ENCODE results near the gene ARHGAP28.
"Not testable (repeated sequence)": the region's sequence is repeated elsewhere in the genome, so short reads cannot be mapped to it uniquely, and the experiment has no call there.

Gene ARHGAP28

DNA sequence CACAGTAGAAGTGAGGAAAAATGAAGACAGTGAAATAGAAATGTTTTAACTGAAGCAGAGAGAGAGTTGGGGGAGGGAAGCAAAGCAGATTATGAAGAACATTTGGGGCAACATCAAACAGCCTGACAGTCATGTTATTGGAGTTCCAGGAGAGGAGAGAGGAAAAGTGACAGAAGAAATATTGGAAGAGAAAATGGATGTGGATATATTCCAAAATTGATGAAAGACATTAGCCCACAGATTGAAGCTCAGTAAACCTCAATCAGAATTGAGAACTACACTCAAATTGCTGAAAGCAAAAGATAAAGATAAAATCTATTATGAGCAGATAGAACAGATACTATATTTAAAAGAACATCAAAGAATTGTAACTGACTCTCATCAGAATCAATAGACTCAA lies 90.8 kb downstream of the ARHGAP28 start:
- H3F3A ChIP-seq (ENCODE audit: control insufficient read depth, insufficient read depth), result no peaks in the 10 kb centered on the region
- H3K4me3 ChIP-seq (ENCODE audit: low read length), result no peak overlapping the region
- H3K4me1 ChIP-seq (ENCODE audit: control insufficient read depth, low read length), result no peaks in the 10 kb centered on the region
- no peak overlapping the region for H3K27ac ChIP-seq (ENCODE audit: low read depth, low read length)
- H3K27me3 ChIP-seq (ENCODE audit: control insufficient read depth, low read length), result no peaks in the 10 kb centered on the region
- no peaks in the 10 kb centered on the region for H3K9me2 ChIP-seq (replicated peaks; ENCODE audit: control insufficient read depth, low read length)
- no peak overlapping the region for H3K4me2 ChIP-seq (ENCODE audit: low read length)
- no peaks in the 10 kb centered on the region for H3K9me3 ChIP-seq (ENCODE audit: control insufficient read depth, insufficient read depth, low read length)
- no peaks in the 10 kb centered on the region for H3K36me3 ChIP-seq (ENCODE audit: control insufficient read depth, low read length)
- H4K20me1 ChIP-seq (ENCODE audit: control insufficient read depth, insufficient read depth, low read depth, low read length), result no peaks in the 10 kb centered on the region
- no peaks in the 10 kb centered on the region for H3K79me2 ChIP-seq (ENCODE audit: control insufficient read depth, low read length)
- TF ChIP-seq, protein P1, sequence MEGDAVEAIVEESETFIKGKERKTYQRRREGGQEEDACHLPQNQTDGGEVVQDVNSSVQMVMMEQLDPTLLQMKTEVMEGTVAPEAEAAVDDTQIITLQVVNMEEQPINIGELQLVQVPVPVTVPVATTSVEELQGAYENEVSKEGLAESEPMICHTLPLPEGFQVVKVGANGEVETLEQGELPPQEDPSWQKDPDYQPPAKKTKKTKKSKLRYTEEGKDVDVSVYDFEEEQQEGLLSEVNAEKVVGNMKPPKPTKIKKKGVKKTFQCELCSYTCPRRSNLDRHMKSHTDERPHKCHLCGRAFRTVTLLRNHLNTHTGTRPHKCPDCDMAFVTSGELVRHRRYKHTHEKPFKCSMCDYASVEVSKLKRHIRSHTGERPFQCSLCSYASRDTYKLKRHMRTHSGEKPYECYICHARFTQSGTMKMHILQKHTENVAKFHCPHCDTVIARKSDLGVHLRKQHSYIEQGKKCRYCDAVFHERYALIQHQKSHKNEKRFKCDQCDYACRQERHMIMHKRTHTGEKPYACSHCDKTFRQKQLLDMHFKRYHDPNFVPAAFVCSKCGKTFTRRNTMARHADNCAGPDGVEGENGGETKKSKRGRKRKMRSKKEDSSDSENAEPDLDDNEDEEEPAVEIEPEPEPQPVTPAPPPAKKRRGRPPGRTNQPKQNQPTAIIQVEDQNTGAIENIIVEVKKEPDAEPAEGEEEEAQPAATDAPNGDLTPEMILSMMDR (IDR thresholded peaks at IDR 0.05; ENCODE audit: low read depth, low read length, poor library complexity, severe bottlenecking), result no peak
- TF ChIP-seq EZH2phosphoT487 (IDR thresholded peaks at IDR 0.05; ENCODE audit: borderline replicate concordance, low read length), result no peak

DNA sequence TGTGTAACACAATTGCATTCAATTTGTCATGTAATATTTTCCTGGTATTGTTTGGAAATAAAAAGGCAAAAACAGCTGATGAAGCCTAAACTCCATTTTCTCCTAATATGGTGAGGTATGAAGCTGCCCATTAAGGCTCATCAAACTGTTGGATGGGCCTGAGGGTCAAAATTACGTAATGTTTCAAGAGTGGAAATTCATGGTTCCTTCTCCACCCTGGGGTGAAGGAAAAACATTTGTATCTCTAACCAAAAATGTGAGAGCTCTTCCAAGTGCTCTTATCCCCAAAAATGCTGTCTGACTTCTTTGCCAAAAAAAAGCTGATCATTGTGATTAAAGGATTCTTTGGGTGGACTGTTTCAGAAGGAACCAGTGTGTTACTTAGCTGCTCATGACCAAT lies 91.8 kb downstream of the ARHGAP28 start:
- no peaks in the 10 kb centered on the region for H3K79me2 ChIP-seq (ENCODE audit: control insufficient read depth, low read length)

DNA sequence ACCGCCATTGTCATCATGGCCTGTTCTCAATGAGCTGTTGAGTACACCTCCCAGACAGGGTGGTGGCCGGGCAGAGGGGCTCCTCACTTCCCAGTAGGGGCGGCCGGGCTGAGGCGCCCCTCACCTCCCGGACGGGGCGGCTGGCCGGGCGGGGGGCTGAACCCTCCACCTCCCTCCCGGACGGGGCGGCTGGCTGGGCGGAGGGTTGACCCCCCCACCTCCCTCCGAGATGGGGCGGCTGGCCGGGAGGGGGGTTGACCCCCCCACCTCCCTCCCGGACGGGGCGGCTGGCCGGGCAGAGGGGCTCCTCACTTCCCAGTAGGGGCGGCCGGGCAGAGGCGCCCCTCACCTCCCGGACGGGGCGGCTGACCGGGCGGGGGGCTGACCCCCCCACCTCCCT lies 97.6 kb downstream of the ARHGAP28 start:
- H3K9me2 ChIP-seq (replicated peaks; ENCODE audit: control insufficient read depth, low read length); H3F3A ChIP-seq (ENCODE audit: control insufficient read depth, insufficient read depth); H3K4me2 ChIP-seq (ENCODE audit: low read length); H3K4me3 ChIP-seq (ENCODE audit: low read length); H3K9me3 ChIP-seq (ENCODE audit: control insufficient read depth, insufficient read depth, low read length); H3K36me3 ChIP-seq (ENCODE audit: control insufficient read depth, low read length); H3K27ac ChIP-seq (ENCODE audit: low read depth, low read length); H3K4me1 ChIP-seq (ENCODE audit: control insufficient read depth, low read length); H4K20me1 ChIP-seq (ENCODE audit: control insufficient read depth, insufficient read depth, low read depth, low read length); H3K27me3 ChIP-seq (ENCODE audit: control insufficient read depth, low read length); H3K79me2 ChIP-seq (ENCODE audit: control insufficient read depth, low read length): not testable (repeated sequence)

More for the DNA sequence above, 91.8 kb downstream of the ARHGAP28 start:
- Histone ChIP-seq H3K9me3 (ENCODE audit: control insufficient read depth, insufficient read depth, low read length) (no peaks in the 10 kb centered on the region), H3K4me3 (ENCODE audit: low read length) (no peak overlapping the region), H3K36me3 (ENCODE audit: control insufficient read depth, low read length) (no peaks in the 10 kb centered on the region), H3K4me2 (ENCODE audit: low read length) (no peak overlapping the region), H3K27me3 (ENCODE audit: control insufficient read depth, low read length) (no peaks in the 10 kb centered on the region), H3K27ac (ENCODE audit: low read depth, low read length) (no peak overlapping the region), H4K20me1 (ENCODE audit: control insufficient read depth, insufficient read depth, low read depth, low read length) (no peaks in the 10 kb centered on the region), H3F3A (ENCODE audit: control insufficient read depth, insufficient read depth) (no peaks in the 10 kb centered on the region), H3K4me1 (ENCODE audit: control insufficient read depth, low read length) (no peaks in the 10 kb centered on the region), H3K9me2 (replicated peaks; ENCODE audit: control insufficient read depth, low read length) (no peaks in the 10 kb centered on the region)
- TF ChIP-seq, protein P1 (IDR thresholded peaks at IDR 0.05; ENCODE audit: low read depth, low read length, poor library complexity, severe bottlenecking), result no peak
- TF ChIP-seq EZH2phosphoT487 (IDR thresholded peaks at IDR 0.05; ENCODE audit: borderline replicate concordance, low read length), result no peak

DNA sequence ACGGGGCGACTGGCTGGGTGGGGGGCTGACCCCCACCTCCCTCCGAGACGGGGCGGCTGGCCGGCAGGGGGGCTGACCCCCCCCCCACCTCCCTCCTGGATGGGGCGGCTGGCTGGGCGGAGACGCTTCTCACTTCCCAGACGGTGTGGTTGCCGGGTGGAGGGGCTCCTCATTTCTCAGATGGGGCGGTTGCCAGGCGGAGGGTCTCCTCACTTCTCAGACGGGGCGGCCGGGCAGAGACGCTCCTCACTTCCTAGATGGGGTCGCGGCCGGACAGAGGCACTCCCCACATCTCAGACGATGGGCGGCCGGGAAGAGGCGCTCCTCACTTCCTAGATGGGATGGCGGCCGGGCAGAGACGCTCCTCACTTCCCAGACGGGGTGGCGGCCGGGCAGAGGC lies 98.0 kb downstream of the ARHGAP28 start:
- not testable (repeated sequence) for H4K20me1 ChIP-seq (ENCODE audit: control insufficient read depth, insufficient read depth, low read depth, low read length); H3K27ac ChIP-seq (ENCODE audit: low read depth, low read length); H3K4me1 ChIP-seq (ENCODE audit: control insufficient read depth, low read length); H3K4me3 ChIP-seq (ENCODE audit: low read length); H3K79me2 ChIP-seq (ENCODE audit: control insufficient read depth, low read length); H3K36me3 ChIP-seq (ENCODE audit: control insufficient read depth, low read length); H3K27me3 ChIP-seq (ENCODE audit: control insufficient read depth, low read length); H3K4me2 ChIP-seq (ENCODE audit: low read length); H3F3A ChIP-seq (ENCODE audit: control insufficient read depth, insufficient read depth); H3K9me2 ChIP-seq (replicated peaks; ENCODE audit: control insufficient read depth, low read length); H3K9me3 ChIP-seq (ENCODE audit: control insufficient read depth, insufficient read depth, low read length)
